Peyer's patch (tissue), 4 donors: ENCODE measurements around the gene KLHL5.

Source experiments
- POLR2A ChIP-seq, 2 donors: fragments of 450-650 bp; IDR thresholded peaks; one replicate each; pipeline ENCODE4 v1.5.1; 2017; ENCODE audit warnings: antibody characterized with exemption in 2 of 2, mild to moderate bottlenecking in 2 of 2, moderate library complexity in 2 of 2
- TF ChIP-seq, protein P1 (sequence below), 6 experiments: fragments of 450-650 bp in 4 of 6; fragments of 200-600 bp in 2 of 6; sonication (generic) in 1 of 6; IDR thresholded peaks; one replicate each; pipeline ENCODE4 v1.5.1; 2017 to 2019; ENCODE audit warnings: antibody characterized with exemption in 6 of 6, mild to moderate bottlenecking in 3 of 6, moderate library complexity in 1 of 6

DNA sequence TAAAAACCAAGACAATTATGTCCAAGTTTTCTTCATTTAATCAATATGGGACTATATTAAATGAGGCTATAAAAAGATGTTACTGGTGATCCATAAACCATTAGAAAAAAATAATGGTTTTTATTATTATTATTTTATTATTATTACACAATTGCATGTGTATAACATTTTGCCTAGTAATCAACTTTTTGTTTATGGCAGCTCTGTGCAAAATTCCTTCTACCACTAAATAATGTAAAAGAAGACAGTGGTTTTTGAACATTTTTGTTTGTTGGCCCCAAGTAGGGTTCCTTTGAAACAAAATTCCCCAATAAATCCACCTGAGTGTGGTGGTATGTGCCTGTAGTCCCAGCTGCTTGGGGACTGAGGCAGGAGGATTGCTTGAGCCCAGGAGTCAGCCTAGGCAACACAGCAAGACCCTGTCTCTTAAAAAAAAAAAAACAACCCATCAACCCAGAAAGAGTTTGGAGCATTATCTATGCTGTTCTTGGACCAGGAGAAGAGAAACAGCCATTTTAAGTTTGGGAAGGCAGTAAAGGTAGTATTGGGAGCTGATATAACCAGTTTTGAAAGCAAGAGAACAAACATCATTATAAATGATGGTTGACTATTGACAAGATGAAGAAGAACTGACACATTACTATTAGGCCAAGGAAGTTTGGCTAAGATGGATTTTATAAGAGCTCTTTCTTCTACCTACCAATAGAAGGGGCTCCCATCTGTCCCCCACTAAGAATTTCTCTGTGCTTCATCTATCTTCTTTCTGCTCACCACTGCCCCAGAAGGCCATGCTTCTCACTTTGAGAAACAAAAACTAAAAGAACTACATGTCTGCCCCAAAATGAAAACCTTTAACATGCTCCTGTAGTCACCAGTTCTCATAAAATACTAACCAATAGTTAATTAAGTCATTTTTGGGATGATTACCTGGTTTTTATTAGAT, 32.0 kb upstream of the KLHL5 start:
- TF ChIP-seq, protein P1, sequence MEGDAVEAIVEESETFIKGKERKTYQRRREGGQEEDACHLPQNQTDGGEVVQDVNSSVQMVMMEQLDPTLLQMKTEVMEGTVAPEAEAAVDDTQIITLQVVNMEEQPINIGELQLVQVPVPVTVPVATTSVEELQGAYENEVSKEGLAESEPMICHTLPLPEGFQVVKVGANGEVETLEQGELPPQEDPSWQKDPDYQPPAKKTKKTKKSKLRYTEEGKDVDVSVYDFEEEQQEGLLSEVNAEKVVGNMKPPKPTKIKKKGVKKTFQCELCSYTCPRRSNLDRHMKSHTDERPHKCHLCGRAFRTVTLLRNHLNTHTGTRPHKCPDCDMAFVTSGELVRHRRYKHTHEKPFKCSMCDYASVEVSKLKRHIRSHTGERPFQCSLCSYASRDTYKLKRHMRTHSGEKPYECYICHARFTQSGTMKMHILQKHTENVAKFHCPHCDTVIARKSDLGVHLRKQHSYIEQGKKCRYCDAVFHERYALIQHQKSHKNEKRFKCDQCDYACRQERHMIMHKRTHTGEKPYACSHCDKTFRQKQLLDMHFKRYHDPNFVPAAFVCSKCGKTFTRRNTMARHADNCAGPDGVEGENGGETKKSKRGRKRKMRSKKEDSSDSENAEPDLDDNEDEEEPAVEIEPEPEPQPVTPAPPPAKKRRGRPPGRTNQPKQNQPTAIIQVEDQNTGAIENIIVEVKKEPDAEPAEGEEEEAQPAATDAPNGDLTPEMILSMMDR (IDR thresholded peaks at IDR 0.05), result peak in 1 of 6 experiments; percentile 7
- TF ChIP-seq POLR2A (IDR thresholded peaks at IDR 0.05), result no peak
